ENCODE results near the gene CHRNA9. TPM values are rescaled to one million over a fixed set of nuclear protein-coding genes. Genes with fewer than 3 reads are reported as not detected.
A peak's percentile ranks its signal among the peaks of the same experiment; 100 is the strongest.

CHRNA9 gene
- total RNA-seq, 1 experiment from 2014 or later = not detected

- Histone ChIP-seq H3K27me3 (no peaks in the 10 kb centered on the region), H3K4me3 (no peak overlapping the region), H3K36me3 (no peaks in the 10 kb centered on the region), H3K9me3 (no peaks in the 10 kb centered on the region)
- DNase-seq = no peak
Observed at GRCh38 chr4:40306226-40306625, 28.9 kb upstream of the CHRNA9 start.

- Histone ChIP-seq H3K9me3 (no peaks in the 10 kb centered on the region), H3K4me3 (no peak overlapping the region), H3K36me3 (no peaks in the 10 kb centered on the region), H3K27me3 (no peaks in the 10 kb centered on the region)
- no peak for DNase-seq
Observed at GRCh38 chr4:40306976-40307375, 28.2 kb upstream of the CHRNA9 start.

GRCh38 chr4:40307627-40308497 is 27.3 kb upstream of the CHRNA9 start:
- Histone ChIP-seq H3K9me3 (no peaks in the 10 kb centered on the region), H3K27me3 (no peaks in the 10 kb centered on the region), H3K4me3 (no peak overlapping the region), H3K36me3 (no peaks in the 10 kb centered on the region)
- DNase-seq = no peak

- H3K9me3 ChIP-seq = no peaks in the 10 kb centered on the region
- H3K36me3 ChIP-seq = no peaks in the 10 kb centered on the region
- H3K27me3 ChIP-seq = no peaks in the 10 kb centered on the region
- DNase-seq = no peak
- no peak overlapping the region for H3K4me3 ChIP-seq
Observed at GRCh38 chr4:40308528-40309122, 26.5 kb upstream of the CHRNA9 start.

GRCh38 chr4:40309250-40309774 is 25.8 kb upstream of the CHRNA9 start:
- no peak overlapping the region for H3K4me3 ChIP-seq
- no peaks in the 10 kb centered on the region for H3K27me3 ChIP-seq
- H3K36me3 ChIP-seq = no peaks in the 10 kb centered on the region
- peak; percentile 64 for DNase-seq
- no peaks in the 10 kb centered on the region for H3K9me3 ChIP-seq

- no peak for DNase-seq
- Histone ChIP-seq H3K4me3 (no peak overlapping the region), H3K9me3 (no peaks in the 10 kb centered on the region), H3K36me3 (no peaks in the 10 kb centered on the region), H3K27me3 (no peaks in the 10 kb centered on the region)
Observed at GRCh38 chr4:40310225-40310624, 24.9 kb upstream of the CHRNA9 start.

GRCh38 chr4:40311811-40312346 is 23.3 kb upstream of the CHRNA9 start:
- Histone ChIP-seq H3K4me3 (no peak overlapping the region), H3K9me3 (no peaks in the 10 kb centered on the region), H3K27me3 (no peaks in the 10 kb centered on the region), H3K36me3 (no peaks in the 10 kb centered on the region)
- DNase-seq = no peak

- Histone ChIP-seq H3K27me3 (no peaks in the 10 kb centered on the region), H3K4me3 (no peak overlapping the region), H3K9me3 (no peaks in the 10 kb centered on the region), H3K36me3 (no peaks in the 10 kb centered on the region)
- DNase-seq = no peak
Observed at GRCh38 chr4:40314951-40315350, 20.2 kb upstream of the CHRNA9 start.

- Histone ChIP-seq H3K4me3 (peak overlapping the region; percentile 20), H3K27me3 (no peaks in the 10 kb centered on the region), H3K9me3 (no peaks in the 10 kb centered on the region), H3K36me3 (no peaks in the 10 kb centered on the region)
- no peak for DNase-seq
Observed at GRCh38 chr4:40316333-40316781, 18.8 kb upstream of the CHRNA9 start.

- H3K27me3 ChIP-seq = no peaks in the 10 kb centered on the region
- no peaks in the 10 kb centered on the region for H3K9me3 ChIP-seq
- peak overlapping the region; percentile 45 for H3K4me3 ChIP-seq
- no peaks in the 10 kb centered on the region for H3K36me3 ChIP-seq
- DNase-seq = peak; percentile 22
Observed at GRCh38 chr4:40316782-40317635, 18.1 kb upstream of the CHRNA9 start.

- Histone ChIP-seq H3K27me3 (no peaks in the 10 kb centered on the region), H3K36me3 (no peaks in the 10 kb centered on the region), H3K4me3 (no peak overlapping the region), H3K9me3 (no peaks in the 10 kb centered on the region)
- peak; percentile 29 for DNase-seq
Observed at GRCh38 chr4:40317916-40318658, 17.0 kb upstream of the CHRNA9 start.

GRCh38 chr4:40321574-40322275 is 13.4 kb upstream of the CHRNA9 start:
- Histone ChIP-seq H3K27me3 (no peaks in the 10 kb centered on the region), H3K9me3 (no peaks in the 10 kb centered on the region), H3K36me3 (no peaks in the 10 kb centered on the region), H3K4me3 (no peak overlapping the region)
- no peak for DNase-seq

- Histone ChIP-seq H3K36me3 (no peaks in the 10 kb centered on the region), H3K27me3 (no peaks in the 10 kb centered on the region), H3K9me3 (no peaks in the 10 kb centered on the region), H3K4me3 (no peak overlapping the region)
- DNase-seq = no peak
Observed at GRCh38 chr4:40322811-40323210, 12.3 kb upstream of the CHRNA9 start.

- Histone ChIP-seq H3K4me3 (no peak overlapping the region), H3K9me3 (no peaks in the 10 kb centered on the region), H3K36me3 (no peaks in the 10 kb centered on the region), H3K27me3 (no peaks in the 10 kb centered on the region)
- DNase-seq = no peak
Observed at GRCh38 chr4:40323866-40324265, 11.3 kb upstream of the CHRNA9 start.

- no peaks in the 10 kb centered on the region for H3K36me3 ChIP-seq
- no peak for DNase-seq
- no peak overlapping the region for H3K4me3 ChIP-seq
- no peaks in the 10 kb centered on the region for H3K27me3 ChIP-seq
- no peaks in the 10 kb centered on the region for H3K9me3 ChIP-seq
Observed at GRCh38 chr4:40325406-40326019, 9.6 kb upstream of the CHRNA9 start.

All from MG63 (cell line).